GM18519 (cell line): ENCODE measurements around the gene SOAT1.

Experiments used
- ATAC-seq: cut with Tn5 transposase; IDR thresholded peaks from one replicate; pipeline ENCODE4 v1.9.1; 2021; ENCODE audit warnings: mild to moderate bottlenecking, moderate library complexity; ENCODE audit not compliant: unreplicated experiment, low FRiP score

The SOAT1 gene

GRCh38 chr1:179303200-179303785, 9.7 kb downstream of the SOAT1 start:
- no peak for ATAC-seq

GRCh38 chr1:179305450-179305849, 11.9 kb downstream of the SOAT1 start:
- ATAC-seq: no peak

GRCh38 chr1:179310291-179310690, 16.7 kb downstream of the SOAT1 start:
- ATAC-seq: no peak

- ATAC-seq: no peak
These were observed 17.1 kb downstream of the SOAT1 start for GRCh38 chr1:179310721-179311120.

- ATAC-seq: no peak
These were observed 17.6 kb downstream of the SOAT1 start for GRCh38 chr1:179311149-179311700.

GRCh38 chr1:179313004-179313403, 19.4 kb downstream of the SOAT1 start:
- ATAC-seq: no peak

- no peak for ATAC-seq
These were observed 21.3 kb downstream of the SOAT1 start for GRCh38 chr1:179314928-179315327.

GRCh38 chr1:179318491-179318890, 24.9 kb downstream of the SOAT1 start:
- ATAC-seq: no peak

- ATAC-seq: no peak
These were observed 28.1 kb downstream of the SOAT1 start for GRCh38 chr1:179321533-179322216.

GRCh38 chr1:179322557-179322956, 29.0 kb downstream of the SOAT1 start:
- no peak for ATAC-seq

- ATAC-seq: no peak
These were observed 29.8 kb downstream of the SOAT1 start for GRCh38 chr1:179323436-179323835.

- ATAC-seq: no peak
These were observed 32.2 kb downstream of the SOAT1 start for GRCh38 chr1:179325836-179326235.

- ATAC-seq: no peak
These were observed 33.1 kb downstream of the SOAT1 start for GRCh38 chr1:179326746-179327145.

- ATAC-seq: no peak
These were observed 33.6 kb downstream of the SOAT1 start for GRCh38 chr1:179327196-179327595.

- ATAC-seq: no peak
These were observed 34.1 kb downstream of the SOAT1 start for GRCh38 chr1:179327679-179328078.

- ATAC-seq: no peak
These were observed 36.3 kb downstream of the SOAT1 start for GRCh38 chr1:179329862-179330261.

GRCh38 chr1:179334440-179334839, 40.8 kb downstream of the SOAT1 start:
- no peak for ATAC-seq

GRCh38 chr1:179337288-179337687, 43.7 kb downstream of the SOAT1 start:
- ATAC-seq: no peak

- ATAC-seq: no peak
These were observed 44.5 kb downstream of the SOAT1 start for GRCh38 chr1:179337942-179338560.

GRCh38 chr1:179340918-179341317, 47.3 kb downstream of the SOAT1 start:
- ATAC-seq: no peak

- no peak for ATAC-seq
These were observed 48.4 kb downstream of the SOAT1 start for GRCh38 chr1:179341943-179342547.
